NCI-H1105 treated with DMSO at 0.1 percent for 48 hours (cell line): ENCODE results near the gene C1orf87.
A peak's percentile ranks its signal among the peaks of the same experiment; 100 is the strongest.

Experiments used
- DNase-seq: peaks from one replicate; lab custom pipeline; 2025; lab: John Stamatoyannopoulos, UW

The C1orf87 gene

GRCh38 chr1:60073605-60074278 lies at the start of gene C1orf87:
TSS of gene C1orf87 (minus strand) at chr1:60073770. CDS start at chr1:60072643, 1,127 bp downstream.
- DNase-seq: no peak

GRCh38 chr1:60118085-60118484 lies 44.5 kb upstream of the C1orf87 start:
- DNase-seq: no peak

DNA sequence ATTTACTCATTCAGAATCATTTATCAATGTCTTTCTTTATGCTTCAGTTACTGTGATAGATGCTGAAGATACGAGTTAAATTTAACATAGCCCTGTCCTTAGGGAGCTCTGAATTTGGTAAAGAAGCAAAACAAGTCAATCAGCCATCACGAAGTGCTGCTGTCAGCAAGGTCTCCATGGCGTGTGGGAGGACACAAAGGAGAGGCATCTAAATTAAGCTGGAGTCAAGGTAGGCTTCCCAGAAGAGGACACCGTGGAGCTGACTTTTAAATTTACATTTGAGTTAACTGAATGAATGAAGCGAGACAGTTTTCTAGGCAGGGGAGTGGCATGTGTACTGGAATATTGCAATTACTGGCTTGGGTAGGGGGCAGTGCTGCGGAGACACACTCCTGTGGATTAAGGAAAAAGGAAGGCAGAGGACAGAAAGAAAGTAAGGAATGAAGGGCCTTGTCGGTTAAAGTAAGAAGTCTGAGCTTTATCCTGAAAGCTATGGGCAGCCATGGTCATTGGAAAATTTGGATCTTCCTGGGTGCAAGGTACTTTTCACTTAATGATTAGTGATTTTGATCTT lies 41.3 kb upstream of the C1orf87 start:
- DNase-seq: no peak

GRCh38 chr1:60113596-60113995 lies 40.0 kb upstream of the C1orf87 start:
- DNase-seq: no peak

DNA sequence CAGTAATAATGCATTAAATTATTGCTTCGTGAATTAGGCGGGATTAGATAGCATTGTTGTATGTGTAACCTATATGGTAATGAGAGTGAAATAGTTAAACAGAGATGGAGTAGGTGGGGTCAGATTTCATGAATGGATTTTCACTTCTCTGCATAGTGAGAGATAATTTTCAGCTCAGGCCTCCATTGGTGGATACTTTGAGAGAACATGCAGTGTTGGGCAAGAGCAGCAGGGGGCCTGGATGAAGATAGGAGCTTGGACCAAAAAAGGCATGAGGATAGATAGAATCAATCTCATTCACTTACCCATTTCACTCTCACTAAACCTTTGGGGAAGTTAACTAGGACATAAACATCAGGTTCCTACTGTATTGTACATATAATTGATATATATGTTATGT lies 39.5 kb upstream of the C1orf87 start:
- DNase-seq: no peak

GRCh38 chr1:60111716-60112115 lies 38.1 kb upstream of the C1orf87 start:
- no peak for DNase-seq

GRCh38 chr1:60111118-60111517 lies 37.5 kb upstream of the C1orf87 start:
- DNase-seq: no peak

- peak; percentile 28 for DNase-seq
Measured at GRCh38 chr1:60108196-60108595, 34.6 kb upstream of the C1orf87 start.

DNA sequence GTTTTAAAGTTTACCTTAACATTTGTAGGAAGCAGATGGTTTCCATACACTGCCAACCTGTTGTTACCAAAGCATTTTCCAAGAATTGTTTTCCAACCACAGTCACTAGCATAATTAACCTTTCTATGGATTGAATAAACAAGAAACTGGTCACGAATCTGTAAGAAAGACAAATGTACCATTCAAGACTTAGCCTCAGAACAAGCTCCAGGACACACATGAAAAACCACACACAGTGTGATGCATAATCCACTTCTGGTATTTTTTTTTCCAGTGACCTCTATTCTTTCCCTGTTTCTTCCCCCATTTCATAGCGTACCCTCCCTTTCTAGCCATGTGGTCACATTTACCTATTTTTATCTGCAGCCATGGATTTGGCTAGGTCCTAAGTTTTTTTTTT lies 29.6 kb upstream of the C1orf87 start:
- no peak for DNase-seq

DNA sequence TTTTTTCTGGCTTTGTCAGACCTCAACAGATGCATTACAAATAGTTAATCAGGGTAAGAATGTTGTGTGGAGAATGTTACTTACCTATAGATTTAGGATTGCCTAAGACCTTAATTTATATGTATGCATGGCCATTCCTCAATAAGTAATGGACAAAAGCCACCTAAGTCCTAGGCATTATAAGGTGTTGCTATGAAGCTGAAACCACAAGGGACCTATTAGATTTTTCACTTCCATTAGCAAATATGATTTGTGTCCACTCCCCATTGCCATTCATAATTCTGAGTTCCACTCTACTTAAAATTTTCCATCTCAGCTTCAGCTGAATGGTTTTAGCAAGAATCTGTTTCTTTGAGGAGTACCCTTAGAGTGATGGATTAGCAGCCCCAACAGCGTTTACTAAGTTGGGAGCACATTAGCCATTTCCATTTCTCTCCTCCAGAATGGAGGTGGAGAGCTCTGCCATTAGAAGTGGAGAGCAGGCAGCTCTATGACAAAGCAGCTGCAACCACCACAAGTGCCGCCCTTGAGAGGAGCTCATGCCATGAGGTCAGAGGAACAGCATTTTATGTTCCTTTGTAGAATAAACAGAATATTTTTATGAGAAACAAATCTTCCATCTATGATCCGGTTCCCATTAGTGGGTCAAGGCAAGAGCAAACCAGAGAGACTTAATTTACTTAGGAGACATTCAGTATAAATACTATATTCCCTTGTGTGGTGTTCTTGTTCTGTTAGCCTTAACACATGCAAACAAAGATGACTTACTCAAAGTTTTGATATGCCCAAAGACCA lies 28.9 kb upstream of the C1orf87 start:
- DNase-seq: no peak

GRCh38 chr1:60101516-60101915 lies 27.9 kb upstream of the C1orf87 start:
- DNase-seq: no peak

DNA sequence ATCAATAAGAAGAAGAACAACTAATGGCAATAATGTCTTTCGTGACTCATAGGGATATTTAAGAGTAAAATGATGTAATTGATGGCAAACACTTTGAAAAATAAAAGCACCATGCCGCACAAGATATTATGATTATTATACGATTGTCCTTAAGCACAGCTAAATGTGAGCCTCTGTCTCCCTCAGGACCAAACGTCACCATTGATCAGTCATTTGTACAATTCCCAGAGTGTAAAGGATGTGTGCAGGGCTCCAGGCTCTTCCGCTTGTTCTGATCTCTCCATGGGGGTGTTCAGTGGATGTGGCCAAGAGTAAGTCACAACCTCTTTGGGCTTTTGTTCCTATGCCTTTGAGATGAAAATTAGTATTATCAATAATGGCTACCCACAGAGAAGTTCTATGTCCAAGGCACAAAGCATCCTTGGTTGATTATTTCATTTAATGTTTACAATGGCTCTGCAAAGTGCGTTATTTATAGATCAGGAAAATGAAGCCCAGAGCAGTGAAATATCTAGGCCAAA lies 17.7 kb upstream of the C1orf87 start:
- no peak for DNase-seq

- no peak for DNase-seq
Measured at GRCh38 chr1:60090655-60091054, 17.1 kb upstream of the C1orf87 start.

DNA sequence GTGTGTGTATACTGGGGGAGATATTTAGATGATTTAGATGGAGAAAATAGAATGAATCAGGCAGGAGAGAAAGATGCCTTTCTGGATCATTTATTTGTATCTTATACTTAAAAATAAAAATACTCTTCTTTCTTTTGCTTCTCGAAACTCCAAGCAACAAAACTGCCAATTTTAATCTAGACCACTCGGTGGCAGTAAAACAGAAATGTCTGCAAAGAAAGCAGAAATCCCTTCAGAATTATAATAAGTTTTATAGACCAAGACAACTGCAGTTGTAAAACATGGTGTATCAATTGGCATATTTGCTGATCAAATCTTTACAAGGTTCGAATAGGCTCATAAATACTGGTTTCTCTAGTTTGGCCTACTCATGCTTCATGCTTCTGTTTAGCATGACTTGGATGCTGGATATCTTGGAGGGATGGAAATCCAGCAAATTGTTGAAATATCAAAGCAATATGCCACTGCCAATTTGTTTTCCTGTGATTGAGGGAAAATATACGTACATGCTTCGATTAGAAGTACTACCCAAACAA lies 15.1 kb upstream of the C1orf87 start:
- DNase-seq: no peak

DNA sequence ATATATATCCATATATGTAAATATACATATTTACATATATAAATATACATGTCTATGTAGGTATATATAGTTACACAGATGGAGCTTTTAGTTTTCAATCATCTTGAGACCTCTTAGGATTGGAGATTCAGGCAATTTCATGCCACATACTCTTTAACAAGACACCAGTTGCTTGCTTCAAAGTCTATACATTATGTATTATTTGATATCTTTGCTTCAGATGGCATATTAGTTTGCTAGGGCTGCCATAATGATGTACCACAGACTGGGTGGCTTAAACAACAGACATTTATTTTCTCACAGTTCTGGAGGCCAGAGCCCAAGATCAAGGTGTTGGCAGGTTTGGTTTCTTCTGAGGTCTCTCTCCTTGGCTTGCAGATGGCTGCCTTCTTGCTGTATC lies 14.1 kb upstream of the C1orf87 start:
- no peak for DNase-seq

GRCh38 chr1:60078182-60078581 lies 4.6 kb upstream of the C1orf87 start:
- no peak for DNase-seq

- no peak for DNase-seq
Measured at GRCh38 chr1:60071296-60071695, 2.3 kb downstream of the C1orf87 start.

DNA sequence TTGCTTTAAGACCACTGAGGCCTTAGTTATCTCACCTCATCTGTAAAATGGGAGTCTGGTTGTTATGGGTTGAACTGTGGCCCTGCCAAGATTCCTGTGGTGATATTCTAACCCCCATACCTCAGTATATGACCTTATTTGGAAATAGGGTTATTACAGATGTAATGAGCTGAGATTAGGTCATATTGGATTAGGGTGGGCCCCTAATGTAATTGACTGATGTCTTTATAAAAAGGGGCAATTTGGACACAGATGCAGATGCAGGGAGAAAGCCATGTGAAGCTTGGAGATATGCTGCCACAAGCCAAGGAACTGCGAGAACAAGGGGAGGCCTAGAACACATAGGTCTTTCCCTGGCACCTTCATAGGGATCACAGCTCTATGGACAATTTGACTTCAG lies 3.9 kb downstream of the C1orf87 start:
- no peak for DNase-seq

- DNase-seq: no peak
Measured at GRCh38 chr1:60068393-60069045, 5.1 kb downstream of the C1orf87 start.

DNA sequence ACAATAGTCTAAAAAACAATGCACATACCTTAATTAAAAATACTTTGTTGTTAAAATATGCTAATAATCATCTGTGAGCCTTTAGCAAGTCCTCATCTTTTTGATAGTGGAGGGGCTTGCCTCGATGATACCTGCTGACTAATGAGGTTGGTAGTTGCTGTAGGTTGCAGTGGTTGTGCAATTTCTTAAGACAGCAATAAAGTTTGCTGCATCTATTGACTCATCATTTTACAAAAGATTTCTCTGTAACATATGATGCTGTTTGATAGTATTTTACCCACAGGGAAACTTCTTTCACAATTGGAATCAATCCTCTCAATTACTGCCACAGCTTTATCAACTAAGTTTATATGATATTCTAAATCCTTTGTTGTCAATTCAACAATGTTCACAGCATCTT lies 7.6 kb downstream of the C1orf87 start:
- DNase-seq: no peak

DNA sequence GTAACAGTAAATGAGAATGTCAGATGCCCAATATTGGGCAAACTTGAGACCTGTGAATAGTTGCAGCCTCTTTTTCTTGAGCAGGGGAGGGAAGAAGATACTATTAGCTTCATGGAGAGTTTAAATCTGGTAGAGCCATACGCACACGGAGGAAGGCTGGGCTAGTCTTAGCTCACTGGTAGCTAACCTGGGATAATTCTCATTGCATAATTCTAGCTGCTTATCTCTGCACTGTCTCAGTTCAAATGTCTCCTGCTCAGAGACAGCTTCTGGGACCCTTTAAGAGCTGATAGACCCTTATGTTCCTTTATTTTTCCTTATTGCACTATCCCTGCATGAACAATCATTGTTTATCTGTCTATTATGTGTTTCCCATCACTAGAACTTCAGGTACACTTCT lies 8.4 kb downstream of the C1orf87 start:
- no peak for DNase-seq

GRCh38 chr1:60063561-60063960 lies 10.0 kb downstream of the C1orf87 start:
- no peak for DNase-seq
